CD4-positive, alpha-beta T cell treated with Interleukin-21 for 1 hour (primary cell): ENCODE data around the gene PCDHGA5.
"Not testable (repeated sequence)": the region's sequence is repeated elsewhere in the genome, so short reads cannot be mapped to it uniquely, and the experiment has no call there.

Experiments used
- DNase-seq: peaks from one replicate; pipeline ENCODE4 v3.0.0-alpha.2; 2020

The PCDHGA5 gene

DNA sequence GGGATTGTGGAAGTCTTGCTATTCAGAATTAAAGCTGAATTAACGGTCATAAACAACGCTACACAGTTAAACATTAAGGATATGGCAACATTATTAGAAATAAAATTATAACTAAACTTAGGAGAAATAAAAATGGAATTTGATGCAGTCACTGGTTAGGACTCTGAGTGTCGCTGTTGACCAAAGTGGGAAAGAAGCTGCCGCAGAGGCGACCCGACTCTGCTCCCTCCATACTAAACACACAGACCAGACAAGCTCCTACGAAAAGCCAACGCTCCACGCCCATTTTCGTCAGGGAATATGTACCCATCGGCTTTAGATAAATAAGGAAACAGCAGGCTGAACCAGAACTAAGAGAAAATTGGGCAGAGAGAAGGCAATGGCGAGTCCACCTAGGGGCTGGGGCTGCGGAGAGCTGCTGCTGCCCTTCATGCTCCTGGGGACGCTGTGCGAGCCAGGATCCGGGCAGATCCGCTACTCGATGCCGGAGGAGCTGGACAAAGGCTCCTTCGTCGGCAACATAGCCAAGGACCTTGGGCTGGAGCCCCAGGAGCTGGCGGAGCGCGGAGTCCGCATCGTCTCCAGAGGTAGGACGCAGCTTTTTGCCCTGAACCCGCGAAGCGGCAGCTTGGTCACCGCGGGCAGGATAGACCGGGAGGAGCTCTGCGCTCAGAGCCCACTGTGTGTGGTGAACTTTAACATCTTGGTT lies at the start of gene PCDHGA5:
Gene PCDHGA5 (plus strand): TSS at position 211 of the 709 bp plus-strand sequence. CDS start 169 bp downstream, at position 380.
- no peak for DNase-seq

DNA sequence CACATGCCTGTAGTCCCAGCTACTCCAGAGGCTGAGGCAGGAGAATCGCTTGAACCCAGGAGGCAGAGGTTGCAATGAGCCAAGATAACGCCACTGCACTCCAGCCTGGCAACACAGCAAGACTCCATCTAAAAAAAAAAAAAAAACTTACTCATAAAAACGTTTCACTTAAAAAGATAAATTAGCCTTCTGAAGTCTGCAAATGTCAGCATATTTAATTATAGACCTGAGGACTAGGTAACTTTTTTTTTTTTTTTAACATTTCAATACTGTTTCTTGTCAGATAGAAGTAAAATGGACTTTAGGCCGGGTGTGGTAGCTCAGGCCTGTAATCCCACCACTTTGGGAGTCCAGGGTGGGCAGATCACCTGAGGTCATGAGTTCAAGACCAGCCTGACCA lies 47.0 kb upstream of the PCDHGA5 start:
- not testable (repeated sequence) for DNase-seq

DNA sequence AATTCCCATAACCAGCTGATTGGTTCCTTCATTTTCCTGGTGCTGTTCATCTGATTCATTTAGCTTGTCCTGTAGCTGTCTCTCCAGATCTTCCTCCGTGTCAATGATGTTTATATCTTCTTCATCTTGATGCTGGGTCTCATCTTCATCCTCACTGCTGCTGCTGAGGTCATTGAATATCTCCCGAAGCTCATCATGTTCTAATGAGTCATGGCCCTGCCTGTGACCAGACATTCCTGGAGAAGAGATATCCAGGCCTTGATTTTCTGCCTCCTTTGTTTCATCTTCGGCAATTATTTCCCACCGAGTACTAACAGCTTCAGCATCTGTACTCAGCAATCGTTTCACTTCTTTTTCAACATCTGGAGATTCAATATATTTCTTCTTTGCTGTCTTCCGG lies 44.8 kb upstream of the PCDHGA5 start:
- no peak for DNase-seq

DNA sequence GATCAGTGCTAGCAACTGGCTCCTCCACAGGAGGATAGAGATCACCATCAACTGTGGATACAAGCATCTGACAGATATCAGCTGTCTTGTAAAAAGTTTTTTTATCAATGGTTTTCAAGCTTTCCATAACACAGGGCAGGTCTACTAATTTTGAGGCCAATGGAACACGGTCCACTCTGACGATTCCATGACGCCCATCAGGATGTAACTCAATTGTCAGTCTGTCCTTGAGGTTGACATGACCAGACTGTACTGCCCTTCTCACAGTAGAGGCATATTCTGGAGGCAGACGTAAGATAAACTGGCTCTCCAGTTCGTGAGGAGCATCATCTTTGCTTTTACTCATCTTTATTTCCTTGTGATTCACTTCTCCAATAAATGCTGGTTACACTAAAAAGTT lies 44.3 kb upstream of the PCDHGA5 start:
- DNase-seq: no peak

DNA sequence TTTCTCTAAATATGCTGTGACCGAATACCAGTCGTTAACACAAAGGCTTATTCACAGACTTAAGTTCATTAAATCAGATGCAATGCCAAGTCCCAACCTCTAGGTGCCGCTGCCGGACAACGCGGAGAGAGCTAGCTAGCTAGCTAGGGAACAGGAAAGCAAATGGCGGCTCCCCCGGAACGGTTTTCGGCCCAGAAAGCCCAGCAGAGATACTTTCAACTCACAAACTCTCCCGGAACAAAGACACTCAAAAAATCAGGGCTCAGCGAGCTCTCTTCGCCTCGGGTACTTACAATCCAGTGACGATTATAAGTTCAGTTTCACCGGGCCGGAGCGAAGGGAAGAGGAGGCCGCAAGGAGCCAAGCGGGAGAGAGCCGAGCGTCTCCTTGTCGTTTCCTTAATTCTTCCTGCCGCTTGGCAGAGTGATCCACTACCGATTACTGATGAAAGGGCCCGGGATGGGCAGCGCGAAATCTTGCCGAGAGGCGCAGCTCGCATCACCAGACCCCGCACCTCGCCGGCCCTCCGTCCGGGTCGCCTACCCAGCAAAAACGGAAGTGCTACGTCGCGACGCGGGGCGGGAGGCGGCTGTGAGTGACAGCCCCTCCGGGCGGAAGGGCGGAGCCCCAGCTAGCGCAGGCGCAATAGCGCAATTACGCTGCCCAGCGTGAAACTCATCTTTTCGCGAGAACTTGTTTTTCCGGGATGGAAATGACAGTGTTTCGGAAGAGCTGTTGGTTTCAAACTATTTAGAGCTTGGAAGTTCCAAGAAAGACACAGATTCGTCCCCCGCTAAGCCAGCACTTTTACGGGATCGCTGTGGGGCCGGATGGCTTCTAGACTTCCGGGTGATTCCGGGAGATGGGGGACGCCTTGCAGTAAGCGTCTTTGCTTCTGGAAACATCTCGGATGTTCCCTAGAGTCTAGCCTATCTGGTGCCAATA lies 43.5 kb upstream of the PCDHGA5 start, which contains the start of gene TAF7:
Gene TAF7 (minus strand): TSS at position 560 of the 945 bp plus-strand sequence. CDS start 740 bp downstream, outside the sequence.
- peak; percentile 94 for DNase-seq

DNA sequence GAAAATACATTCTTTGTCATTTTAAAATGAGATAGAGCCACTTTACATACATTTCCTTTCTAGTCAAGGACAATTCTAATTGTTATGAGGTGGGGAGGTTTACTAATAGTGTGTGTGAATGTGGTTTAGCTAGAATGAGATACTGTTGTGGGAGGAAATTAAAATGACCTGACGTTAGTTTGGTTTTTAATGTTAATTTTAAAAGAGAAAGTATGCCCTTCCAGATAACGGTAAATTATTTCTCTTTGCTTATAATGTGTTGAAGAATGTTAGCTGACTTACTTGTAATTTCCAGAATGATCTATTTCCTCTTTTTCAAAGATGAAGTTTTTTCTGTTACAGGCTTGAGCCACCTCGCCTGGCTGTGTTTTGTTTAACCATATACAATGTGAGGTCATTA lies 41.7 kb upstream of the PCDHGA5 start:
- no peak for DNase-seq

DNA sequence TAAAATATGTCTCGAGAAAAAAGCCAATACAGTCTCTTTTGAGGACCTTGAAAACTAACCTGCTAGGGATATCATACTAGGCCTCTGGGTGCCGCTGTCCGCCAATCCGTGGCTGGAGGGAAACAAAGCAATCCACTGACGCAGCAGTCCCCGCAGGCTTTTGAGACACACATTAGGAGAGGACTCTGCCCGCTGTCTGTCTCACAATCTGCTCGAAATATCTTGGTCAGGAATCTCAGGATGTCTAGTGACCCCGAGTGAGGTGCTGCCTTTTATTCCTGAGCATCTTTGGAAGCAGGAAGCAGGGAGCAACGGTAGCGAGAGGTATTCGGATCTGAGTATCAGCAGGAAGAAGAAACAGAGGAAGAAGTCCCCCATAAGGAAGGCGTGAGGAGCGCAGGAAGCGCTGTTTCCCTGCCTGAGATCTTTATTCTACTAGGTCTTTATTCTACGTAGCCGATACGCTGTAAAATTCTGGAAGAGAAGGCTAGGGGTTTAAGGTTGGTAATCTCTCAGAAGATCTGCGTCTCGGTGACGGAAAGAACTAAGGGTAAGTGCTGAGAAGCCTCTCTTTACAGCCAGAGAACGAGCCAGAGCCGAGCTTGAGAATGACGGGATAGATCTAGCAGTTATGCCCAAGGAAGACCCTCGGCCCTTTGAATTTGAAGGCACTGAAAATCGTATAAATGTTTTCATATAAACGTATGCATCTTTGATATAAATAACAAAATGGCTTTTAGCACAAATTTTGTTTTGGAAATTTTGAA lies 37.7 kb upstream of the PCDHGA5 start:
- peak; percentile 75 for DNase-seq

DNA sequence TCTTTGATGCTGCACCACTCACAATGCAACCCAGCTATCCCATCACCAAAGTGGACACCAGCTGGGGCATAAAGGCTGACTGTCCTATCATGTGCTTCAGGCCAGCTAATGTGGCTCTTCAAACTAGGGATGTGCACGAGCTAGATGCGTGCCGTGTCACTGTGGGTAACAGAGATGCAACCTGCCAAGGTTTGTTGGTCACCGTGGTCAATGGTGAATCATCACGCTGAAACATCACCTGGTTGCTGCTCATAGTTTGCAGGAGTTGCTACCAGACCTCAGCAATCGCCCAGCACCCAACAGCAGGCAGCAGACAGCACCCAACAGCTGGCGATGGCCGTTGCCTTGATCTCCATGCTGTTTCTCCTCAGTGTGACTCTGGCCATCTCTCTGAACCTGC lies 35.7 kb upstream of the PCDHGA5 start:
- no peak for DNase-seq

DNA sequence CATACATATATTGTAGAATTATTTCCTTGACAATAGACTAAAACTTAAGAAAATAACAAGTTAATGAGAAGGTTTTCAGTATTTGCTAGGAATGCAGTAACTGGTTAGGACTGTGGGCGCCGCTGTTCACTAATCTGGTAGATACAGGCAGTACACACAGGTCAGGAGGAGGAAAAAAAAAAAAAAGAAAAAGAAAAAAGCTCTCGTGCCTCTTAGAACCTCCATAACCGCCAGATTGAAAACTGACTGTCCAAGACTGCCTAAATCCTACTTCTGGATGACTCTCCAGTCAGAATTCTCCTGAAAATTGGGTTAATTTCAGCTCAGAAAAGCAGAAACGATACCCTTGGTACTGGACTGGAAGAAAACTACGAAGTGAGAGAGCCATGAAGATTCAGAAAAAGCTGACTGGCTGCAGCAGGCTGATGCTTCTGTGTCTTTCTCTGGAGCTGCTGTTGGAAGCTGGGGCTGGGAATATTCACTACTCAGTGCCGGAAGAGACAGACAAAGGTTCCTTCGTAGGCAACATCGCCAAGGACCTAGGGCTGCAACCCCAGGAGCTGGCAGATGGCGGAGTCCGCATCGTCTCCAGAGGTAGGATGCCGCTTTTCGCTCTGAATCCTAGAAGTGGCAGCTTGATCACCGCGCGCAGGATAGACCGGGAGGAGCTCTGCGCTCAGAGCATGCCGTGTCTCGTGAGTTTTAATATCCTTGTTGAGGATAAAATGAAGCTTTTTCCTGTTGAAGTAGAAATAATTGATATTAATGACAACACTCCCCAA lies 33.5 kb upstream of the PCDHGA5 start, which contains the start of gene PCDHGA1:
Gene PCDHGA1 (plus strand): TSS at position 216 of the 782 bp plus-strand sequence.
- DNase-seq: peak; percentile 37

DNA sequence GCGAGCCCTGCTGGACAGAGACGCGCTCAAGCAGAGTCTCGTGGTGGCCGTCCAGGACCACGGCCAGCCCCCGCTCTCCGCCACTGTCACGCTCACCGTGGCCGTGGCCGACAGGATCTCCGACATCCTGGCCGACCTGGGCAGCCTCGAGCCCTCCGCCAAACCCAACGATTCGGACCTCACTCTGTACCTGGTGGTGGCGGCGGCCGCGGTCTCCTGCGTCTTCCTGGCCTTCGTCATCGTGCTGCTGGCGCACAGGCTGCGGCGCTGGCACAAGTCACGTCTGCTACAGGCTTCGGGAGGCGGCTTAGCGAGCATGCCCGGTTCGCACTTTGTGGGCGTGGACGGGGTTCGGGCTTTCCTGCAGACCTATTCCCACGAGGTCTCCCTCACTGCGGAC lies 31.4 kb upstream of the PCDHGA5 start:
- not testable (repeated sequence) for DNase-seq

DNA sequence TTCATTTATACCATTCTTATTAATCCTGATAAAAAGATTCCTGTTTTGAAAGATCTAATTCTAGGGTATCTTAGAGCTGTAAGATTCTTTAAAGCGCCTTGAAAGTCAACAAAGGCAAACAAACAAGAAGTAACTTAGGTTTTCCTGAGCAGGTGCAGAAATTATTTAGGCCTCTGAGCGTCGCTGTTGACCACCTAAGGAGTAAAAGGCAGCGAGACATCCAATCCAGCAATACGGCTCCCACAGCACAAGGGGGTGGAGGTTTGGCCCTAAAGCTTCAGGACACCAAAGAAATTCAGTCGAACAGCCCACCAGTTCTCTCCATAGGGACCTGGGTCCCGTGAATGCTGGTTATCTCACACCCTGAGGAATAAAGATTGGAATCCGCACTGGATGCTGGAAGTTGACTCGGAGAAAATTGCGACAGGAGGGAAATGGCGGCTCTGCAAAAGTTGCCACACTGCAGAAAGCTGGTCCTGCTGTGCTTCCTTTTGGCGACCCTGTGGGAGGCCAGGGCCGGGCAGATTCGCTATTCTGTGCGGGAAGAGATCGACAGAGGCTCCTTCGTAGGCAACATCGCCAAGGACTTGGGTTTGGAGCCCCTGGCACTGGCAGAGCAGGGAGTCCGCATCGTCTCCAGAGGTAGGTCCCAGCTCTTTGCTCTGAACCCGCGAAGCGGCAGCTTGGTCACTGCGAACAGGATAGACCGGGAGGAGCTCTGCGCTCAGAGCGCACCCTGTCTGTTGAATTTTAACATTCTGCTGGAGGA lies 25.2 kb upstream of the PCDHGA5 start, which contains the start of gene PCDHGA2:
Gene PCDHGA2 (plus strand): TSS at position 223 of the 769 bp plus-strand sequence.
- no peak for DNase-seq

DNA sequence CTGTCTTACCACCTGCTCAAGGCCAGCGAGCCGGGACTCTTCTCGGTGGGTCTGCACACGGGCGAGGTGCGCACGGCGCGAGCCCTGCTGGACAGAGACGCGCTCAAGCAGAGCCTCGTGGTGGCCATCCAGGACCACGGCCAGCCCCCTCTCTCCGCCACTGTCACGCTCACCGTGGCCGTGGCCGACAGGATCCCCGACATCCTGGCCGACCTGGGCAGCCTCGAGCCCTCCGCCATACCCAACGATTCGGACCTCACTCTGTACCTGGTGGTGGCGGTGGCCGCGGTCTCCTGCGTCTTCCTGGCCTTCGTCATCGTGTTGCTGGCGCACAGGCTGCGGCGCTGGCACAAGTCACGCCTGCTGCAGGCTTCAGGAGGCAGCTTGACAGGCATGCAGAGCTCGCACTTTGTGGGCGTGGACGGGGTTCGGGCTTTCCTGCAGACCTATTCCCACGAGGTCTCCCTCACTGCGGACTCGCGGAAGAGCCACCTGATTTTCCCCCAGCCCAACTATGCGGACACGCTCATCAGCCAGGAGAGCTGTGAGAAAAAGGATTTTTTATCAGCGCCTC lies 23.1 kb upstream of the PCDHGA5 start:
- not testable (repeated sequence) for DNase-seq

DNA sequence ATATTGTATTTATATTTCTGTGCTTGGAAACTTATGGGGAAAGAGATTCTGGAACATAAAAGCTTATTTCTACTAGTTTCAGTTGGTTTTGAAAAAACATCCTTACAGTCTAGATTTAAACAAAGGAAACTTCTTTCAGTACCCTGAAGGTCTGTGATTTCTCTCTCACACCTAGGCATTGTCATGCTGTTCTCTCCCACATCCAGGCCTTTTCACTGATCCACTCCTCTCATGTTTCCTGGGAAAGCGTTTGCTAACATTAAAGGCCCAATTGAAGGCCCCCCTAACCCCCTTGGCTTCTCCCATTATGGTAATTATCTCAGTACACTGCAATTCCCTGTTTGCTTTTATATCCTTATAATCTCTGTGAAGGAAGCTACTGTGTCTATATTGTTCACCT lies 21.2 kb upstream of the PCDHGA5 start:
- DNase-seq: no peak

DNA sequence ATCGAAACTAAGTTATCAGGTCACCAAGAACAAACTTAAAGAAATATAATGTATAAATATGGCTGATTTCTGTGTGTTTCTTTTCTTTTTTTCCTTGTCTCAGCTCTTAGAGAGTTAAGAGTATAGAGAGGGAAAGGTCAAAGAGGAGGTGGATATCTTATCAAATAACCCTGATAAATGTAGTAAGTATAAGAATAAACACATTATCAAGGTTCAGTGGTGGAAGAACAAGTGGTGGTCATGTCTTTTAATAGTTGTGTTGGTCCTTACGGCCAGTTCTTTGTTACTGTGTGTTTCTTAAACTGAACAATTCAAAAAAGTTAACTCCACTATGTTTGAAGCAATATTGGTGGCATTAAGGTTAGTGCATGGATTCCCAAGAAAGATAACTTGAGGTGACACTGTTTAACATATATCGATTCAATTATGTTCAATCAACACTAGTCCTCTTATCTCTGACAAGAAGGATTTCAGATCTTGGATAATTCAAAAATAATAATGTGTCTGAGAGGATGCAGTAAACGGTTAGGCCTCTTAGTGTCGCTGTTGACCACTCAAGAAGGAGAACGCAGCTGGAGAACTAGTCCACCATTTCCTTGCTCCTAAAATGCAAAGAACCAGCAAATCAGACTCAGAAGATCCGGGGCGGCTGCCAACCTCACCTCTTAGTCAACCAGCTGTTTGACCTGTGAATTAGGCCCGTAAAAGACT lies 20.6 kb upstream of the PCDHGA5 start, which contains the start of gene PCDHGA3:
Gene PCDHGA3 (plus strand): TSS at position 588 of the 711 bp plus-strand sequence. CDS start 205 bp downstream, outside the sequence.
- DNase-seq: peak; percentile 23

DNA sequence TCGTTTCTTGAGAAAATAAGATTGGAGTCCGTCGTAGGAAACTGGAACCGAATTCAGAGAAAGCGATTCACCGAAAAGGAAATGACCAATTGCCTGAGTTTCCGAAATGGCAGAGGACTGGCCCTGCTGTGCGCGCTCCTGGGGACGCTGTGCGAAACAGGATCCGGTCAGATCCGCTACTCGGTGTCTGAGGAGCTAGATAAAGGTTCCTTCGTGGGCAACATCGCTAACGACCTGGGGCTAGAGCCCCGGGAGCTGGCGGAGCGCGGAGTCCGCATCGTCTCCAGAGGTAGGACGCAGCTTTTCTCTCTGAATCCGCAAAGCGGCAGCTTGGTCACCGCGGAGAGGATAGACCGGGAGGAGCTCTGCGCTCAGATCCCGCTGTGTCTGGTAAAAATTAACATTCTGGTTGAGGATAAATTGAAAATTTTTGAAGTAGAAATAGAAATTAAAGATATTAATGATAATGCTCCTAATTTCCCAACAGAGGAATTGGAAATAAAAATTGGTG lies 20.0 kb upstream of the PCDHGA5 start:
- DNase-seq: no peak

DNA sequence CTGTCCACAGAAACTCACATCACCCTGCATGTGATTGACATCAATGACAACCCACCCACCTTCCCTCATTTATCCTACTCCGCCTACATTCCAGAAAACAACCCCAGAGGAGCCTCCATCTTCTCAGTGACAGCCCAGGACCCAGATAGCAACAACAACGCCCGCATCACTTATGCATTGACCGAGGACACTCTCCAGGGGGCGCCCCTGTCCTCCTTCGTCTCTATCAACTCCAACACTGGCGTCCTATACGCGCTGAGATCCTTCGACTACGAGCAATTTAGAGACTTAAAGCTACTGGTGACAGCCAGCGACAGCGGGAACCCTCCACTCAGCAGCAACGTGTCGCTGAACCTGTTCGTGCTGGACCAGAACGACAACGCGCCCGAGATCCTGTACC lies 18.6 kb upstream of the PCDHGA5 start:
- DNase-seq: no peak

DNA sequence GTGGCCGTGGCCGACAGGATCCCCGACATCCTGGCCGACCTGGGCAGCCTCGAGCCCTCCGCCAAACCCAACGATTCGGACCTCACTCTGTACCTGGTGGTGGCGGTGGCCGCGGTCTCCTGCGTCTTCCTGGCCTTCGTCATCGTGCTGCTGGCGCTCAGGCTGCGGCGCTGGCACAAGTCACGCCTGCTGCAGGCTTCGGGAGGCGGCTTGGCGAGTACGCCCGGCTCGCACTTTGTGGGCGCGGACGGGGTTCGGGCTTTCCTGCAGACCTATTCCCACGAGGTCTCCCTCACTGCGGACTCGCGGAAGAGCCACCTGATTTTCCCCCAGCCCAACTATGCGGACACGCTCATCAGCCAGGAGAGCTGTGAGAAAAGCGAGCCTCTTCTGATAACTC lies 17.9 kb upstream of the PCDHGA5 start:
- not testable (repeated sequence) for DNase-seq

DNA sequence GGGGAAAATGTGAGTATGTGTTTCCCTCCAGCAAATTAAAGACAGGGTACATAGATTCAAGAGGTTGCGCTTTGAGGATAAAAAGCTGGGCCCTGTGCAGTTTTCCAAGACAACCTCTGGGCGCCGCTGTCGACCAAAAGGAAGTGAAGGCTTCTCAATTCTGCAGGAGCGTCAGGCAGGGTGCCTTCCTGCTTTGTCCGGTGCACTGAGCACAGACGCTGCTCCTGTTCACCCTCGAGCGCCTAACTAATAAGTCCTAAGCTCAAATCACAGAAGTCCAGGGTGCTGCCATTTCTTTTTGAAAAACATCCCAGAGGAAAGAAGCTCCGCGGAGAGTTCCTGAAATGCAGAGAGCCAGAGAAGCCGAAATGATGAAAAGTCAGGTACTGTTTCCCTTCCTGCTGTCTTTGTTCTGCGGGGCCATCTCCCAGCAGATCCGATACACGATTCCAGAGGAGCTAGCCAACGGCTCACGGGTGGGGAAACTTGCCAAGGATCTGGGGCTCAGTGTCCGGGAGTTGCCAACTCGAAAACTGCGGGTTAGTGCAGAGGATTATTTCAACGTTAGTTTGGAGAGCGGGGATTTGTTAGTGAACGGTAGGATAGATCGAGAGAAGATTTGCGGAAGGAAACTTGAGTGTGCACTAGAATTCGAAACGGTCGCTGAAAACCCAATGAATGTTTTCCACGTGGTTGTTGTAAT lies 13.9 kb upstream of the PCDHGA5 start, which contains the start of gene PCDHGB1:
Gene PCDHGB1 (plus strand): TSS at position 183 of the 703 bp plus-strand sequence. CDS start 162 bp downstream, at position 345.
- DNase-seq: peak; percentile 44

DNA sequence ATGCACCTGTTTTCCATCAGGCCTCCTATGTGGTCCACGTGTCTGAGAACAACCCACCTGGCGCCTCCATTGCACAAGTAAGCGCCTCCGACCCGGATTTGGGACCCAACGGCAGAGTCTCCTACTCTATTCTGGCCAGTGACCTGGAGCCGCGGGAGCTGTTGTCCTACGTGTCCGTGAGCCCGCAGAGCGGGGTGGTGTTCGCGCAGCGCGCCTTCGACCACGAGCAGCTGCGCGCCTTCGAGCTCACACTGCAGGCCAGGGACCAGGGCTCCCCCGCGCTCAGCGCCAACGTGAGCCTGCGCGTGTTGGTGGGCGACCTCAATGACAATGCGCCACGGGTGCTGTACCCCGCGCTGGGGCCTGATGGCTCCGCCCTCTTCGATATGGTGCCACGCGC lies 12.4 kb upstream of the PCDHGA5 start:
- DNase-seq: no peak
